ENCODE data around the gene EXOSC5.

Gene EXOSC5

DNA sequence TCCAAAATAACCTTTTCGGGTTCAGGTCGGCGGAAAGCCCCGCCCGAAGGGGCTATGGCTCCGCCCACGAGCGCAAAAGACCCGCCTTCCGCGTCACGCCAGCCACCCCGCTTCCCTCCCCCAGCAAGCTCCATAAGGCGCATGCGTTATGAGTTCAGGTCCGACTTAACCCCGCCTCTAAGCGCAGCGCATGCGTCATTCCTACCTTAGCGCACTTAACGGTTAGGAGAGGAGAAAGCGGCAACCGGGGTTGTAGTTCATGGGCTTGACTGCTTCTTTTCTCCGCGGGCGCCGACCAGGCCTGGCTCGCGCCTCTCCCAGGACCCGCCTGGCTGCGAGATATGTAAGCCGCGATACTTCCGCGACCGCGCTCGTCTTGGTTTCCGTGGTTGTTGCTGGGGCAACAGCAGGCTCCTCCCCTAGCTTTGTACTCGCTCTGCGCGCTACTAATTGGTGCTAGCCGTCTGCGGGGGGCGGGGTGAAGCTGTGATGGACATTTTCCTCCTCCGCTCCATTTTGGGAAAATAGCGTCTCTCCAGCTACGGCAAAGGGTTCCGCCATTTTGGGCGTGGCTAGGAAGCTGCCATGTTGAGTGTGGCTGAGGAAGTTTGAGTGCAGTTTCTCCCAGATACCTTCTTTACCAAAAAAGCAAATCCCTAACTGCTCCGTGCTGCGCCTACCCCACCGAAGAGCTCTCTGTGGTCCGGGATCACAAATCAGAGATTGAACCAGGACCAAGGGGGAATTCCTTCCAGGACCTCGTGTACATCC, 33.2 kb downstream of the EXOSC5 start, which contains the start of gene B9D2:
Gene B9D2 (minus strand): TSS at position 397 of the 771 bp plus-strand sequence. CDS start 630 bp downstream, outside the sequence.
- H3K4me3 ChIP-seq (ENCODE audit: low read depth, low read length): peak within 1 kb of the TSS; percentile 79
- peak within 1 kb of the TSS; percentile 100 for H3K27ac ChIP-seq
- in situ Hi-C loops (cut with HindIII; ENCODE audit: low pct_ligation_motif_present, low sequenced_read_pairs): no loop called here
- H3K27me3 ChIP-seq (replicated peaks): no peaks in the 10 kb centered on the region
- peak; percentile 98 for DNase-seq
- H3K36me3 ChIP-seq (replicated peaks): no peaks in the 10 kb centered on the region
- TF ChIP-seq, protein P1, sequence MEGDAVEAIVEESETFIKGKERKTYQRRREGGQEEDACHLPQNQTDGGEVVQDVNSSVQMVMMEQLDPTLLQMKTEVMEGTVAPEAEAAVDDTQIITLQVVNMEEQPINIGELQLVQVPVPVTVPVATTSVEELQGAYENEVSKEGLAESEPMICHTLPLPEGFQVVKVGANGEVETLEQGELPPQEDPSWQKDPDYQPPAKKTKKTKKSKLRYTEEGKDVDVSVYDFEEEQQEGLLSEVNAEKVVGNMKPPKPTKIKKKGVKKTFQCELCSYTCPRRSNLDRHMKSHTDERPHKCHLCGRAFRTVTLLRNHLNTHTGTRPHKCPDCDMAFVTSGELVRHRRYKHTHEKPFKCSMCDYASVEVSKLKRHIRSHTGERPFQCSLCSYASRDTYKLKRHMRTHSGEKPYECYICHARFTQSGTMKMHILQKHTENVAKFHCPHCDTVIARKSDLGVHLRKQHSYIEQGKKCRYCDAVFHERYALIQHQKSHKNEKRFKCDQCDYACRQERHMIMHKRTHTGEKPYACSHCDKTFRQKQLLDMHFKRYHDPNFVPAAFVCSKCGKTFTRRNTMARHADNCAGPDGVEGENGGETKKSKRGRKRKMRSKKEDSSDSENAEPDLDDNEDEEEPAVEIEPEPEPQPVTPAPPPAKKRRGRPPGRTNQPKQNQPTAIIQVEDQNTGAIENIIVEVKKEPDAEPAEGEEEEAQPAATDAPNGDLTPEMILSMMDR (IDR thresholded peaks at IDR 0.05; ENCODE audit: low read depth, low read length, missing control alignments): no peak

DNA sequence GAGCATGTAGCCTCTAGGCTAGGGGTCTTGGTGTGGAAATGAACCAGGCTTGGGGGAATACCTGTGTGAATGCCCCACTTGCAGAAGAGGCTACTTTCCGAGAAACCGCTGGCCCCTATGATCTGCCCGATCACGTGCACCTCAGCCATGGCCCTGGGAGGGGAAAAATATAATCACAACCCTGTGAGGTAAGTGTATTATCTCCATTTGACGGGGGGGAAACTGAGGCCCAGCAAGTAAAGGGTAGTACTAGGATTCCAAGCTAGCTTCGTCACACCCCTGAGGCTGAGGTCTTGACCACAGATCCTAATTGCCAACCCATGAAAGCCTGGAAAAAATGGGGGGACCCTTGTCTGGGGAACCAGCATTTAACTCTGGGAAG, 33.8 kb downstream of the EXOSC5 start:
- no peak for DNase-seq
- in situ Hi-C loops (cut with HindIII; ENCODE audit: low pct_ligation_motif_present, low sequenced_read_pairs): no loop called here
- Histone ChIP-seq H3K36me3 (replicated peaks) (no peaks in the 10 kb centered on the region), H3K4me3 (ENCODE audit: low read depth, low read length) (peak overlapping the region; percentile 79), H3K27ac (peak overlapping the region; percentile 100), H3K27me3 (replicated peaks) (no peaks in the 10 kb centered on the region)
- TF ChIP-seq, protein P1 (IDR thresholded peaks at IDR 0.05; ENCODE audit: low read depth, low read length, missing control alignments): no peak

DNA sequence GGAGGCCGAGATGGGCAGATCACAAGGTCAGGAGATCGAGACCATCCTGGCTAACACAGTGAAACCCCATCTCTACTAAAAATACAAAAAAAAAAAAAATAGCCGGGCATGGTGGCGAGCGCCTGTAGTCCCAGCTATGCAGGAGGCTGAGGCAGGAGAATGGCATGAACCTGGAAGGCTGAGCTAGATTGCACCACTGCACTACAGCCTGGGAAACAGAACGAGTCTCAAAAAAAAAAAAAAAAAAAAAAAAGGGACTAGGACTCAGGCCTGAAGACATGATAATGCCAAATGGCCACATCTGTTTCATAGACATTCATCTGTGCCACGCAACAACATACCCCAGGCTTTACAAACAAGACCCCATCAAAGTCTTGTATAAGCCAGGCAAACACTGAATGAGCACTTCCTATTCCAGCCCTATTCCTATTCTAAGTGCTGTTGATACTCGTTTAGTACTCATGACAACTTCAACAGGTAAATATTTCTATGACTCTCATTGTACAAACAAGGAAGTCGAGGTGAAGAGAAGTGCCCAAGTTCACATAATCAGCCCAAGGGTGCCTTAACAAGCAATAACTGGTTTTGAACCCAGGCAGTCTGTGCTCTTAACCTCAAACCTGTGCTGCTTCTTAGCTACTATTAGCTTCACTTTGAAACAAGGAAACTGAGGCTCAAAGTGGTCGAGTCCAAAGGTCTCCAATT, 34.9 kb downstream of the EXOSC5 start:
- H3K27me3 ChIP-seq (replicated peaks): no peaks in the 10 kb centered on the region
- H3K27ac ChIP-seq: no peak overlapping the region
- H3K4me3 ChIP-seq (ENCODE audit: low read depth, low read length): no peak overlapping the region
- TF ChIP-seq, protein P1 (IDR thresholded peaks at IDR 0.05; ENCODE audit: low read depth, low read length, missing control alignments): no peak
- no peaks in the 10 kb centered on the region for H3K36me3 ChIP-seq (replicated peaks)
- in situ Hi-C loops (cut with HindIII; ENCODE audit: low pct_ligation_motif_present, low sequenced_read_pairs): no loop called here
- DNase-seq: no peak

DNA sequence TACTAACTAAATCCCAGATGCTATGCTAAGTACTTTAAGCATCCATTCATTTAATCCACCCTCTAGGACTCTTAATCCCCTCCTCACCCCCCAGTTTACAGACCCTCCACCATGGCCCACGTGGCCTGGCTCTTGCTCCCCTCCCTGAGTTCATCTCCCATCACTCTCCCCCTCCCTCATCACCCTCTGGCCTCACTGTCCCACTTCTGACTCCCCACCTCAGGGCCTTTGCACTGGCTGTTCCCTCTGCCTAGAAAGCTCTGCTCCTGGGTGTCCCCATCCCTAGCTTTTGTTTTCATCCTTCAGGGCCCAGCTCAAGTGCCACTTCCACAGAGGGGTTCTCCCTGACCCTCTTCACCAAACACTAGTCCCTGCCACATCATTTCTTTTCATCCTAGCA, 37.4 kb downstream of the EXOSC5 start:
- Histone ChIP-seq H3K27me3 (replicated peaks) (no peaks in the 10 kb centered on the region), H3K4me3 (ENCODE audit: low read depth, low read length) (no peak overlapping the region), H3K27ac (no peak overlapping the region), H3K36me3 (replicated peaks) (no peaks in the 10 kb centered on the region)
- in situ Hi-C loops (cut with HindIII; ENCODE audit: low pct_ligation_motif_present, low sequenced_read_pairs): no loop called here
- TF ChIP-seq, protein P1 (IDR thresholded peaks at IDR 0.05; ENCODE audit: low read depth, low read length, missing control alignments): no peak
- DNase-seq: no peak

DNA sequence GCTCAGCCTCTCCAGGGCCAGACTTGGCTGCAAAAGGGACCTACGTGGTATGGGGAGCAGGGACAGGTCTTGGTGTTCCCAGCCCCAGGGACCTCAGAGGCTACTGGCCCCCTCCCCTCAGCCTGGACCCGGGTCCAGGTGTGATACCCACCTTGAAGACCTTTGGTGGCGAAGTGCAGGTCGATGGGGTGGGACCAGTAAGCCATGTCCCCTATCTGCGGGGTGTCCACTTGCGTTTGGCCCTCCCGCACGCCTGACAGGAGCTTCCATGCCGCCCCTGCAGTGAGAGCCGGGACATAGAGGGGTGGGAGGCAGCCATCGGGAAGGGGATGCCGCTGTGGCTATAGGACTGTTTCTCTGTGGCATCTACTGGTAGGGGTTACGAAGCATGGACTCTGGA, 39.4 kb downstream of the EXOSC5 start:
- Histone ChIP-seq H3K4me3 (ENCODE audit: low read depth, low read length) (no peak overlapping the region), H3K27me3 (replicated peaks) (no peaks in the 10 kb centered on the region), H3K36me3 (replicated peaks) (no peaks in the 10 kb centered on the region), H3K27ac (no peak overlapping the region)
- no peak for DNase-seq
- TF ChIP-seq, protein P1 (IDR thresholded peaks at IDR 0.05; ENCODE audit: low read depth, low read length, missing control alignments): no peak
- in situ Hi-C loops (cut with HindIII; ENCODE audit: low pct_ligation_motif_present, low sequenced_read_pairs): no loop called here
